ENCODE data around the gene HOMER2.

GRCh38 chr15:82823049-82823448 lies 129.5 kb downstream of the HOMER2 start:
- no peak for TF ChIP-seq CTCF (IDR thresholded peaks at IDR 0.05)
- no peak for TF ChIP-seq POLR2A (IDR thresholded peaks at IDR 0.05)

Data from esophagus squamous epithelium (tissue), 4 donors.